DMS 273 (cell line): ENCODE measurements around the gene EVPL.
"Not testable (repeated sequence)": the region's sequence is repeated elsewhere in the genome, so short reads cannot be mapped to it uniquely, and the experiment has no call there.

Experiments
- DNase-seq: peaks from one replicate; lab custom pipeline; 2025; ENCODE audit not compliant: unreplicated experiment; lab: John Stamatoyannopoulos, UW

EVPL gene

GRCh38 chr17:76000016-76000754 is 26.9 kb downstream of the EVPL start:
- DNase-seq = peak; percentile 72

- DNase-seq = no peak
These were observed 28.7 kb downstream of the EVPL start for GRCh38 chr17:75998327-75998795.

- DNase-seq = no peak
These were observed 30.2 kb downstream of the EVPL start for GRCh38 chr17:75996665-75997590.

GRCh38 chr17:75995385-75995925 is 31.7 kb downstream of the EVPL start:
- no peak for DNase-seq

GRCh38 chr17:75994802-75995370 is 32.2 kb downstream of the EVPL start:
- DNase-seq = no peak

- DNase-seq = no peak
These were observed 35.7 kb downstream of the EVPL start for GRCh38 chr17:75991396-75991795.

GRCh38 chr17:75987041-75987440 is 40.1 kb downstream of the EVPL start:
- no peak for DNase-seq

- DNase-seq = no peak
These were observed 41.1 kb downstream of the EVPL start for GRCh38 chr17:75985986-75986385.

- DNase-seq = peak; percentile 34
These were observed 43.5 kb downstream of the EVPL start for GRCh38 chr17:75983501-75984181.

- no peak for DNase-seq
These were observed 46.0 kb downstream of the EVPL start for GRCh38 chr17:75981019-75981615.

- DNase-seq = peak; percentile 34
These were observed 46.7 kb downstream of the EVPL start for GRCh38 chr17:75980188-75981018.

GRCh38 chr17:75979705-75980187 is 47.4 kb downstream of the EVPL start:
- no peak for DNase-seq

GRCh38 chr17:75978938-75979704 is 48.0 kb downstream of the EVPL start, which contains the start of the genes ACOX1 and TEN1:
Gene ACOX1, minus strand, starts transcription at chr17:75979166. Its CDS starts 93 bp downstream, at chr17:75979073.
Gene TEN1, plus strand, starts transcription at chr17:75979240. Its CDS starts 6,953 bp downstream, at chr17:75986193.
- DNase-seq = peak; percentile 99

- no peak for DNase-seq
These were observed 50.8 kb downstream of the EVPL start for GRCh38 chr17:75976175-75976848.

- DNase-seq = no peak
These were observed 51.3 kb downstream of the EVPL start for GRCh38 chr17:75975757-75976174.

GRCh38 chr17:75975187-75975586 is 51.9 kb downstream of the EVPL start:
- not testable (repeated sequence) for DNase-seq

GRCh38 chr17:75970626-75971025 is 56.5 kb downstream of the EVPL start:
- no peak for DNase-seq
